GM23338 (cell line): ENCODE results near the gene NUCB2. TPM values are rescaled to one million over a fixed set of nuclear protein-coding genes. Genes with fewer than 3 reads are reported as not detected.

Experiments
- ATAC-seq: fragments of 200-7000 bp; cut with Tn5 transposase; 3 replicates; pipeline ENCODE4 v1.9.1; 2020
- DNase-seq: peaks from one replicate; pipeline ENCODE4 v3.0.0-alpha.2; 2015; ENCODE audit warnings: low spot score
- H2AFZ ChIP-seq: fragments of 200-600 bp; sonication (generic); 2 replicates; pipeline ENCODE4 v1.8.0; 2016; ENCODE audit warnings: antibody characterized with exemption, mild to moderate bottlenecking, moderate library complexity
- H3F3A ChIP-seq: fragments of 200-600 bp; sonication (generic); replicated peaks from 2 replicates; pipeline ENCODE4 v1.8.0; 2017; ENCODE audit warnings: antibody characterized with exemption, mixed run types, low read depth
- H3K27ac ChIP-seq: fragments of 200-600 bp; sonication (generic); 2 replicates; pipeline ENCODE4 v1.6.1; 2016; ENCODE audit warnings: low read depth
- H3K27me3 ChIP-seq: fragments of 200-600 bp; sonication (generic); 2 replicates; pipeline ENCODE4 v1.8.0; 2016; ENCODE audit warnings: mild to moderate bottlenecking, mixed run types, moderate library complexity; ENCODE audit not compliant: insufficient read depth
- H3K36me3 ChIP-seq: fragments of 200-600 bp; sonication (generic); 2 replicates; pipeline ENCODE4 v1.8.0; 2016; ENCODE audit warnings: mild to moderate bottlenecking; ENCODE audit not compliant: insufficient read depth
- H3K4me1 ChIP-seq: fragments of 200-600 bp; sonication (generic); 2 replicates; pipeline ENCODE4 v1.8.0; 2016; ENCODE audit warnings: mild to moderate bottlenecking, moderate library complexity; ENCODE audit not compliant: insufficient read depth
- H3K4me2 ChIP-seq: fragments of 200-600 bp; sonication (generic); 2 replicates; pipeline ENCODE4 v1.7.1; 2017; ENCODE audit warnings: mixed run types
- H3K4me3 ChIP-seq: fragments of 200-600 bp; sonication (generic); 2 replicates; pipeline ENCODE4 v1.6.1; 2016; ENCODE audit warnings: mixed run types
- H3K79me2 ChIP-seq: fragments of 200-600 bp; sonication (generic); replicated peaks from 2 replicates; pipeline ENCODE4 v1.8.0; 2017; ENCODE audit warnings: mild to moderate bottlenecking; ENCODE audit not compliant: insufficient read depth
- H3K9me2 ChIP-seq: fragments of 200-600 bp; sonication (generic); 2 replicates; pipeline ENCODE4 v1.8.0; 2017; ENCODE audit not compliant: insufficient read depth
- H4K20me1 ChIP-seq: fragments of 200-600 bp; sonication (generic); replicated peaks from 2 replicates; pipeline ENCODE4 v1.8.0; 2017; ENCODE audit warnings: mild to moderate bottlenecking; ENCODE audit not compliant: insufficient read depth
- H3K27ac Mint-ChIP-seq: 2 replicates; pipeline ENCODE4 v1.8.0; 2020; ENCODE audit warnings: inconsistent platforms, mild to moderate bottlenecking, moderate library complexity, mixed read lengths
- H3K27me3 Mint-ChIP-seq: 3 replicates; pipeline ENCODE4 v1.8.0; 2022; ENCODE audit warnings: low read depth, mild to moderate bottlenecking, moderate library complexity, mixed read lengths, inconsistent platforms; ENCODE audit not compliant: insufficient read depth, poor library complexity
- H3K36me3 Mint-ChIP-seq: 3 replicates; pipeline ENCODE4 v1.8.0; 2021; ENCODE audit warnings: low read depth, mild to moderate bottlenecking, inconsistent platforms, moderate library complexity, mixed read lengths
- H3K4me1 Mint-ChIP-seq: 3 replicates; pipeline ENCODE4 v1.8.0; 2020; ENCODE audit warnings: mild to moderate bottlenecking, inconsistent platforms, mixed read lengths
- H3K4me3 Mint-ChIP-seq: 3 replicates; pipeline ENCODE4 v1.8.0; 2021; ENCODE audit warnings: moderate library complexity, mild to moderate bottlenecking, inconsistent platforms, mixed read lengths
- H3K9me3 Mint-ChIP-seq: 3 replicates; pipeline ENCODE4 v1.8.0; 2020; ENCODE audit warnings: moderate library complexity, mild to moderate bottlenecking, inconsistent platforms, mixed read lengths
- CREB1 ChIP-seq: fragments of 250-450 bp; sonication (Bioruptor Pico); IDR thresholded peaks from 2 replicates; pipeline ENCODE4 v1.5.0; 2020; ENCODE audit warnings: low read depth, mild to moderate bottlenecking, moderate library complexity
- CTCF ChIP-seq, 2 experiments: fragments of 200-600 bp in 1 of 2; sonication (generic) in 1 of 2; conservative IDR thresholded peaks; 2 replicates each; pipeline versions ENCODE4 v1.5.1 to v1.6.1; 2016 to 2017; ENCODE audit warnings: antibody characterized with exemption in 2 of 2, low read depth in 2 of 2, mild to moderate bottlenecking in 2 of 2, moderate library complexity in 1 of 2
- EZH2 ChIP-seq: fragments of 200-600 bp; sonication (generic); IDR thresholded peaks from one replicate; pipeline ENCODE4 v1.8.0; 2017; ENCODE audit warnings: antibody characterized with exemption, mild to moderate bottlenecking, low read depth; ENCODE audit not compliant: unreplicated experiment
- EZH2phosphoT487 ChIP-seq: fragments of 200-600 bp; sonication (generic); IDR thresholded peaks from one replicate; pipeline ENCODE4 v1.8.1; 2018; ENCODE audit warnings: antibody characterized with exemption; ENCODE audit not compliant: unreplicated experiment
- JUNB ChIP-seq: IDR thresholded peaks from one replicate; pipeline ENCODE4 v1.6.1; 2016; ENCODE audit warnings: antibody characterized with exemption; ENCODE audit not compliant: unreplicated experiment
- NANOG ChIP-seq: IDR thresholded peaks from 2 replicates; pipeline ENCODE4 v1.6.1; 2016; ENCODE audit warnings: antibody characterized with exemption, borderline replicate concordance
- POLR2AphosphoS5 ChIP-seq: IDR thresholded peaks from 2 replicates; pipeline ENCODE4 v1.6.1; 2016; ENCODE audit warnings: antibody characterized with exemption, low read depth
- STAT1 ChIP-seq: IDR thresholded peaks from one replicate; pipeline ENCODE4 v1.6.1; 2016; ENCODE audit warnings: antibody characterized with exemption; ENCODE audit not compliant: unreplicated experiment
- ZNF114 ChIP-seq: fragments of 250-450 bp; sonication (Bioruptor Pico); IDR thresholded peaks from 2 replicates; pipeline ENCODE4 v1.5.0; 2020; ENCODE audit warnings: mild to moderate bottlenecking, moderate library complexity
- ZNF331 ChIP-seq: fragments of 250-450 bp; sonication (Bioruptor Pico); IDR thresholded peaks from 2 replicates; pipeline ENCODE4 v1.5.0; 2020; ENCODE audit warnings: low read depth, mild to moderate bottlenecking, moderate library complexity
- ZNF462 ChIP-seq: fragments of 250-450 bp; sonication (Bioruptor Pico); IDR thresholded peaks from 2 replicates; pipeline ENCODE4 v1.5.0; 2020; ENCODE audit warnings: mild to moderate bottlenecking, moderate library complexity
- polyA plus RNA-seq: library from polyadenylated mRNA; unstranded; fragments of >200 nt; fragmentation: Nextera tagmentation; extraction: Ambion mirVana; gene quantifications from 2 replicates; pipeline ENCODE4 v1.2.1, GENCODE V29; 2016
- total RNA-seq: library from RNA; depleted of rRNA; stranded (reverse); fragments of >200 nt; shearing (Covaris generic); gene quantifications from 2 replicates; pipeline ENCODE4 v1.2.3, GENCODE V29; 2014
- TF ChIP-seq, protein P1 (sequence below): IDR thresholded peaks from one replicate; pipeline ENCODE4 v1.6.1; 2018; ENCODE audit warnings: antibody characterized with exemption; ENCODE audit not compliant: unreplicated experiment
- TF ChIP-seq, protein P2 (sequence below): IDR thresholded peaks from 2 replicates; pipeline ENCODE4 v1.6.1; 2016; ENCODE audit warnings: antibody characterized with exemption

Gene NUCB2
- total and polyA plus RNA-seq, 2 experiments from 2014 or later = 16.6 to 86.9 TPM

DNA sequence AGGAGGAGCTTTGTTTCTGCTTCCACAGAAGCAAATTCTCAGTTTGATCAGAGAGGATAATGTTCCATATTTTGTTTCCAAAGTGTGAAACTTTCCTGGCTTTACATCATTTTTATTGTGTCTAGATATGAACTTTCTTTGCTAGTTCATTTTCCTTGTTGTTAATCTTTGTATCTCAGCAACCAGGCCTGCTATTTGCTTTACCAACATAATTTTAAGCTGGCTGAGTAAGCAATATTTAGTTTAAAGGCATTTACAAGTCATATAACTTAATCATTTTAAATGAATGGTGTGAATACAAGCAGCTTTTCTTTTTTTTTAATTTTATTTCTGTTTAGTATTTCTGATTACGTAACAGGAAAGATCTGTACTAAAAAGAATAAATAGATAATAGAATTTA, 15.2 kb downstream of the NUCB2 start:
- Histone ChIP-seq H2AFZ (no peak overlapping the region), H3K4me1 (no peaks in the 10 kb centered on the region), H4K20me1 (no peaks in the 10 kb centered on the region), H3K9me2 (no peaks in the 10 kb centered on the region), H3K79me2 (no peaks in the 10 kb centered on the region), H3F3A (no peaks in the 10 kb centered on the region), H3K4me2 (no peak overlapping the region), H3K4me3 (no peak overlapping the region), H3K27me3 (no peaks in the 10 kb centered on the region), H3K27ac (no peak overlapping the region), H3K36me3 (no peaks in the 10 kb centered on the region)
- no peaks in the 10 kb centered on the region for H3K4me1 Mint-ChIP-seq
- DNase-seq (no peak), ATAC-seq (no peak)
- TF ChIP-seq POLR2AphosphoS5 (no peak), NANOG (no peak), ZNF462 (no peak), ZNF331 (CRISPR knock-in tag) (no peak), CTCF (conservative IDR thresholded peaks at IDR 0.05; ENCODE audit: low read depth in 2 of 2) (no peak), JUNB (no peak), EZH2 (no peak), STAT1 (no peak), EZH2phosphoT487 (no peak), CREB1 (CRISPR knock-in tag) (no peak), ZNF114 (CRISPR knock-in tag) (no peak)
- TF ChIP-seq, protein P1, sequence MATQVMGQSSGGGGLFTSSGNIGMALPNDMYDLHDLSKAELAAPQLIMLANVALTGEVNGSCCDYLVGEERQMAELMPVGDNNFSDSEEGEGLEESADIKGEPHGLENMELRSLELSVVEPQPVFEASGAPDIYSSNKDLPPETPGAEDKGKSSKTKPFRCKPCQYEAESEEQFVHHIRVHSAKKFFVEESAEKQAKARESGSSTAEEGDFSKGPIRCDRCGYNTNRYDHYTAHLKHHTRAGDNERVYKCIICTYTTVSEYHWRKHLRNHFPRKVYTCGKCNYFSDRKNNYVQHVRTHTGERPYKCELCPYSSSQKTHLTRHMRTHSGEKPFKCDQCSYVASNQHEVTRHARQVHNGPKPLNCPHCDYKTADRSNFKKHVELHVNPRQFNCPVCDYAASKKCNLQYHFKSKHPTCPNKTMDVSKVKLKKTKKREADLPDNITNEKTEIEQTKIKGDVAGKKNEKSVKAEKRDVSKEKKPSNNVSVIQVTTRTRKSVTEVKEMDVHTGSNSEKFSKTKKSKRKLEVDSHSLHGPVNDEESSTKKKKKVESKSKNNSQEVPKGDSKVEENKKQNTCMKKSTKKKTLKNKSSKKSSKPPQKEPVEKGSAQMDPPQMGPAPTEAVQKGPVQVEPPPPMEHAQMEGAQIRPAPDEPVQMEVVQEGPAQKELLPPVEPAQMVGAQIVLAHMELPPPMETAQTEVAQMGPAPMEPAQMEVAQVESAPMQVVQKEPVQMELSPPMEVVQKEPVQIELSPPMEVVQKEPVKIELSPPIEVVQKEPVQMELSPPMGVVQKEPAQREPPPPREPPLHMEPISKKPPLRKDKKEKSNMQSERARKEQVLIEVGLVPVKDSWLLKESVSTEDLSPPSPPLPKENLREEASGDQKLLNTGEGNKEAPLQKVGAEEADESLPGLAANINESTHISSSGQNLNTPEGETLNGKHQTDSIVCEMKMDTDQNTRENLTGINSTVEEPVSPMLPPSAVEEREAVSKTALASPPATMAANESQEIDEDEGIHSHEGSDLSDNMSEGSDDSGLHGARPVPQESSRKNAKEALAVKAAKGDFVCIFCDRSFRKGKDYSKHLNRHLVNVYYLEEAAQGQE = no peak
- TF ChIP-seq, protein P2, sequence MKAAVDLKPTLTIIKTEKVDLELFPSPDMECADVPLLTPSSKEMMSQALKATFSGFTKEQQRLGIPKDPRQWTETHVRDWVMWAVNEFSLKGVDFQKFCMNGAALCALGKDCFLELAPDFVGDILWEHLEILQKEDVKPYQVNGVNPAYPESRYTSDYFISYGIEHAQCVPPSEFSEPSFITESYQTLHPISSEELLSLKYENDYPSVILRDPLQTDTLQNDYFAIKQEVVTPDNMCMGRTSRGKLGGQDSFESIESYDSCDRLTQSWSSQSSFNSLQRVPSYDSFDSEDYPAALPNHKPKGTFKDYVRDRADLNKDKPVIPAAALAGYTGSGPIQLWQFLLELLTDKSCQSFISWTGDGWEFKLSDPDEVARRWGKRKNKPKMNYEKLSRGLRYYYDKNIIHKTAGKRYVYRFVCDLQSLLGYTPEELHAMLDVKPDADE = no peak
- no peak overlapping the region for H3K27ac Mint-ChIP-seq
- H3K9me3 Mint-ChIP-seq = no peaks in the 10 kb centered on the region
- H3K36me3 Mint-ChIP-seq = no peaks in the 10 kb centered on the region
- no peaks in the 10 kb centered on the region for H3K27me3 Mint-ChIP-seq
- no peak overlapping the region for H3K4me3 Mint-ChIP-seq
